ENCODE data around the gene STARD10.

- TF ChIP-seq CTCF (IDR thresholded peaks at IDR 0.05) (no peak), POLR2AphosphoS5 (IDR thresholded peaks at IDR 0.05) (no peak), POLR2A (IDR thresholded peaks at IDR 0.05; ENCODE audit: low read depth) (no peak), EP300 (IDR thresholded peaks at IDR 0.05) (no peak)
Measured at GRCh38 chr11:72782081-72782920, 11.5 kb downstream of the STARD10 start.
